Brain microvascular endothelial cell (primary cell): ENCODE measurements around the gene TNFAIP2.

Experiments
- DNase-seq: peaks from one replicate; pipeline ENCODE4 v3.0.0-alpha.2; 2020
- H3K27ac ChIP-seq: fragments of 250-450 bp; sonication (Bioruptor Pico); 2 replicates; pipeline ENCODE4 v1.5.1; 2020; ENCODE audit warnings: mild to moderate bottlenecking, moderate library complexity
- H3K27me3 ChIP-seq: fragments of 250-450 bp; sonication (Bioruptor Pico); replicated peaks from 2 replicates; pipeline ENCODE4 v1.5.1; 2020; ENCODE audit warnings: mild to moderate bottlenecking
- H3K36me3 ChIP-seq: fragments of 250-450 bp; sonication (Bioruptor Pico); replicated peaks from 2 replicates; pipeline ENCODE4 v1.5.1; 2020; ENCODE audit warnings: mild to moderate bottlenecking
- H3K4me3 ChIP-seq: 2 replicates; pipeline ENCODE4 v1.5.1; 2011; ENCODE audit warnings: low read depth, mild to moderate bottlenecking, control low read depth, low read length, moderate library complexity
- in situ Hi-C: cut with HindIII; loops from 2 replicates; pipeline ENCODE4 v1.10.0; 2017; ENCODE audit warnings: low sequenced_read_pairs, low pct_ligation_motif_present
- TF ChIP-seq, protein P1 (sequence below): IDR thresholded peaks from 2 replicates; pipeline ENCODE4 v1.5.1; 2011; ENCODE audit warnings: low read depth, mild to moderate bottlenecking, moderate library complexity, low read length, control low read depth, inconsistent platforms; ENCODE audit errors: missing control alignments

Gene TNFAIP2

DNA sequence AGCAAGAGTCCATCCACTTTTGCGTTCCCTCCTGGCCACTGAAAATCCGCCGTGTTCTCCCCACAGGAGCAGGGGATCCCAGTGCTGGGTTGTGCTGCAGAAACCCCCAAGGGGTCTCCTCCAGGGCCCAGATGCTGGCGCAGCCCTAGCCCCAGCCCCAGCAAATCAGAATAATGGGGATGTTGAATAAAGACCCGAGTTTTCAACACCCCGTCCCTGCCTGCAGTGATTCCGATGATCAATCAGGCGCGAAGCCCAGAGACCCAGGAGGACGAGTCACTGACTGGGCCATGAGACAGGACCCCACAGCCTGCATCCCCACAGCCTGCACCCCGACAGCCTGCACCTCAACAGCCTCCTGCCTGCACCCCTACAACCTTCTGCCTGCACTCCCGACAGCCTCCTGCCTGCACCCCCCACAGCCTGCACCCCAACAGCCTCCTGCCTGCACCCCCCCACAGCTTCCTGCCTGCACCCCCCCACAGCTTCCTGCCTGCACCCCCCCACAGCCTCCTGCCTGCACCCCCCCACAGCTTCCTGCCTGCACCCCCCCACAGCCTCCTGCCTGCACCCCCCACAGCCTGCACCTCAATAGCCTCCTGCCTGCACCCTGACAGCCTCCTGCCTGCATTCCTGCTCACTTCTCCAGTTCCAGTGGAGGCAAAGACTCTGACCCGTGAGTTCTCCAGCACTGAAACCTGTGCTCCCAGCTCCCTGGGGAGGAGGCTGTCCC lies 37.2 kb downstream of the TNFAIP2 start:
- H3K27ac ChIP-seq: no peak overlapping the region
- in situ Hi-C loops: no loop called here
- TF ChIP-seq, protein P1, sequence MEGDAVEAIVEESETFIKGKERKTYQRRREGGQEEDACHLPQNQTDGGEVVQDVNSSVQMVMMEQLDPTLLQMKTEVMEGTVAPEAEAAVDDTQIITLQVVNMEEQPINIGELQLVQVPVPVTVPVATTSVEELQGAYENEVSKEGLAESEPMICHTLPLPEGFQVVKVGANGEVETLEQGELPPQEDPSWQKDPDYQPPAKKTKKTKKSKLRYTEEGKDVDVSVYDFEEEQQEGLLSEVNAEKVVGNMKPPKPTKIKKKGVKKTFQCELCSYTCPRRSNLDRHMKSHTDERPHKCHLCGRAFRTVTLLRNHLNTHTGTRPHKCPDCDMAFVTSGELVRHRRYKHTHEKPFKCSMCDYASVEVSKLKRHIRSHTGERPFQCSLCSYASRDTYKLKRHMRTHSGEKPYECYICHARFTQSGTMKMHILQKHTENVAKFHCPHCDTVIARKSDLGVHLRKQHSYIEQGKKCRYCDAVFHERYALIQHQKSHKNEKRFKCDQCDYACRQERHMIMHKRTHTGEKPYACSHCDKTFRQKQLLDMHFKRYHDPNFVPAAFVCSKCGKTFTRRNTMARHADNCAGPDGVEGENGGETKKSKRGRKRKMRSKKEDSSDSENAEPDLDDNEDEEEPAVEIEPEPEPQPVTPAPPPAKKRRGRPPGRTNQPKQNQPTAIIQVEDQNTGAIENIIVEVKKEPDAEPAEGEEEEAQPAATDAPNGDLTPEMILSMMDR: no peak
- H3K27me3 ChIP-seq: peaks cover 6% of the 10 kb centered on the region
- no peak for DNase-seq
- no peak overlapping the region for H3K4me3 ChIP-seq
- no peaks in the 10 kb centered on the region for H3K36me3 ChIP-seq

DNA sequence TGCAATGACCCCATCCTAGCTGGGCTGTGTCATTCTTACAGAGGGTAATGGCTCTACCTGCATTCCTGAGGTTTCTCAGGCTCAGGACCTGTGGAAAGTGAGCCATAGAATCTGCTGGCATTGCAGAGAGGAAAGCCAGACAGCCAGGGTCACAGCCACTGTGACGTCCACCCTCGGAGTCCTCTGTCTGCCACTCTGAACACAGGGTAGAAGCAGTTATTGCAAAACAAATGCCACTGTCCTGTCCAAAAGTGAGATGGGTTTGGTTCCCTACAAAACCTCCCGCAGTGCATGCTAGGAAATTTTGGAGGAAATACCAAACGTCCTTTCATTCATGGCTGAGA lies 37.8 kb downstream of the TNFAIP2 start:
- in situ Hi-C loops: no loop called here
- no peak overlapping the region for H3K4me3 ChIP-seq
- DNase-seq: no peak
- peaks cover 6% of the 10 kb centered on the region for H3K27me3 ChIP-seq
- no peak overlapping the region for H3K27ac ChIP-seq
- TF ChIP-seq, protein P1: no peak
- H3K36me3 ChIP-seq: no peaks in the 10 kb centered on the region

DNA sequence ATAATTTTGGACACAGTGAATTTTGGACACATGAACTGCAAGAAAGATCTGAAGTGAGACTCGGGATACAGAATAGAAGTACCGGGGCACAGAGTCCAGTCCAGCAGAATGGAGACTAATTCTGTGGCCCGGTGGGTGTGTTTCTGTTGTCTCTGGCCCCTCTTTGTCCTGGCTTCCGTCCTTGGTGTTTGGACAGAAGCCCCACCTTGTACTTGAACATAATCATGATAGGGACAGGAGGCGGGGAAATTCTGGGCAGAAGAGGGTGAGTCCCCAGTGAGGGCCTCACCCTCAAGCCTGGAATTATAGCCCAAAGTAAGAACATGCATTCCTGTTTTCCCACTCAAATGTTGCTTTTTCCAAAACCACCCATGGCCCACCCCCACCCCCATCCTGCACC lies 39.9 kb downstream of the TNFAIP2 start:
- in situ Hi-C loops: no loop called here
- Histone ChIP-seq H3K4me3 (no peak overlapping the region), H3K36me3 (no peaks in the 10 kb centered on the region), H3K27me3 (peaks cover 3% of the 10 kb centered on the region), H3K27ac (no peak overlapping the region)
- TF ChIP-seq, protein P1: no peak
- DNase-seq: no peak

DNA sequence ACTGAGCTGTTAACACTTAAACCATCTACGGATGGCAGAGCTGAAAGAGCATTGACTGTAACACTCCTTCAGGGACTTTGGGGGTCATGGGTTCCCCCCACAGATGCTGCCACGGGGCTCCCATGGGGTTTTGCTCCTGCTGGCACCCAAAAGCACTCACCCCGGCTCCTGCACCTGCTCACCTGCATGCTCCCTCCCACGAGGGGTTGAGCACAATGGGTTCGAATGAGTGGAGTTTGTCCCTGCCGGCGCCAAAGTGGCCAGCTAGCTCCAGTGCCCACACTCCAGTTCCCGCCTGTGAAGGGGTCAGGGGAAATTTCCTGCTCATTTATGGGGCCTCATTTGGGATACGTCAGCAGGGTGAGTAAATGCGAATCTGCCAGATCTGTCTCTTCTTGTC lies 40.7 kb downstream of the TNFAIP2 start:
- Histone ChIP-seq H3K27ac (no peak overlapping the region), H3K4me3 (no peak overlapping the region), H3K27me3 (peaks cover 3% of the 10 kb centered on the region), H3K36me3 (no peaks in the 10 kb centered on the region)
- in situ Hi-C loops: no loop called here
- TF ChIP-seq, protein P1: no peak
- DNase-seq: no peak

DNA sequence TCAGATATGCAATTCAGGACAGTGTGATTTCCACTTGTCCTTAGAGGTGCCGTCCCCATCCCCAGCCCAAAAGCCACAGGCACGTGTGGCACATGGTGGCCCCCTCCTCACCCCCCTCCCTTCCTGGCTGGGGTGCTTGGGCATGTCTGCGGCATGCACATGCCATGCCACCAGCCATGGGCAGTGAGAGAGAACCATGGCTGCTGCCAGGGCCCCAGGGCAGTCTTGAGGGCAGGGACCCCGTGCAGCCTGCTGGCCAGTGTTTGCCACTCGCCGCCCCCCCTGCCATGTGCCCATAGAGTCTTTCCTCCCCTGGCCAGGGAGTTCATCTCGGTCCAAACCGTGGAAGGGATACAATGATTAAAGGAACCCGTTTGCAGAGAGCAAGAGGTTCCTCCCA lies 41.5 kb downstream of the TNFAIP2 start:
- in situ Hi-C loops: no loop called here
- no peak for DNase-seq
- no peaks in the 10 kb centered on the region for H3K36me3 ChIP-seq
- H3K4me3 ChIP-seq: no peak overlapping the region
- H3K27me3 ChIP-seq: peaks cover 3% of the 10 kb centered on the region
- H3K27ac ChIP-seq: no peak overlapping the region
- TF ChIP-seq, protein P1: no peak

DNA sequence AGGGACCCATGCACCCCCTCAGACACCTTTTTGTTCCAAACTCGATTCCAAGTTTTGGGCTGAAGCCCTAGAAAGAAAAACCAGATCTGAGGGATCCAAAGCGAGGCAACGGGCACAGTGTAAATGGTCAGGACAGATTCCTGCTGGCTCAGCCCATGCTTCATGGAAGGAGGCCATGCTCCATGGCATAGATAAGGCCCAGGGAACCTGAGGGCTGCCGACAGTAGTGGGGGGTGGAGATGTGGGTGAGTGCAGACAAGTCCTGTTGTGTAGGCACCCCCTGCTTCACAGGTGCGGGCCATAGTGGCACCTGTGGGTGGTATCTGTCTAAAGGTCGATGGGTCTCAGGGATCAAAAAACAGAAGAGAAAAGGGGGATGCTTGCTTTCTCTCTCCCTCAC lies 42.1 kb downstream of the TNFAIP2 start:
- no peak for DNase-seq
- no peak overlapping the region for H3K27ac ChIP-seq
- H3K36me3 ChIP-seq: no peaks in the 10 kb centered on the region
- in situ Hi-C loops: no loop called here
- H3K4me3 ChIP-seq: no peak overlapping the region
- H3K27me3 ChIP-seq: peaks cover 3% of the 10 kb centered on the region
- TF ChIP-seq, protein P1: no peak
